Colonic mucosa (tissue), 4 donors: Measurements from ENCODE around the gene MYLK. TPM values are rescaled to one million over a fixed set of nuclear protein-coding genes. Genes with fewer than 3 reads are reported as not detected.

ENCODE experiments used
- DNase-seq: peaks from one replicate; pipeline ENCODE4 v3.0.0-alpha.2; 2020
- H3K27ac ChIP-seq: fragments of 200-600 bp; one replicate; pipeline ENCODE4 v1.8.0; 2021
- H3K27me3 ChIP-seq: fragments of 200-600 bp; one replicate; pipeline ENCODE4 v1.8.0; 2021
- H3K36me3 ChIP-seq: fragments of 200-600 bp; one replicate; pipeline ENCODE4 v1.8.0; 2021
- H3K4me1 ChIP-seq: fragments of 200-600 bp; one replicate; pipeline ENCODE4 v1.8.0; 2021; ENCODE audit warnings: mild to moderate bottlenecking
- H3K4me3 ChIP-seq: fragments of 200-600 bp; one replicate; pipeline ENCODE4 v1.8.0; 2021
- H3K9ac ChIP-seq, 2 donors: one replicate each; pipeline ENCODE4 v1.7.0; 2013; ENCODE audit warnings: control low read depth in 2 of 2, low read depth in 2 of 2, low read length in 2 of 2
- H3K9me3 ChIP-seq: fragments of 200-600 bp; one replicate; pipeline ENCODE4 v1.8.0; 2021
- CTCF ChIP-seq: fragments of 200-600 bp; IDR thresholded peaks from one replicate; pipeline ENCODE4 v1.8.0; 2022; ENCODE audit warnings: antibody characterized with exemption, mild to moderate bottlenecking
- intact Hi-C: fragments of 100-400 bp; cut with DNase I; formaldehyde crosslinking; loops from one replicate; pipeline ENCODE4 v1.14.1; 2022
- total RNA-seq, 2 donors: library from RNA; stranded (reverse); fragmentation: NEBNext Ultra II Directional in 1 of 2; extraction: Animal tissue kit (Norgen Biotek cat#: 25700) in 1 of 2; gene quantifications; one replicate each; pipeline ENCODE4 v1.2.1, GENCODE V29; 2021
- donor health status: healthy.
- donor health status: DM: no; HTN: no; CAD: no.
- donor health status: DM: no; HTN: no; CAD: no.

Gene MYLK
- total RNA-seq, 2 donors from 2014 or later: 58.8 to 267 TPM

GRCh38 chr3:123682302-123682701 is 201.8 kb downstream of the MYLK start:
- Histone ChIP-seq H3K4me3 (no peak overlapping the region), H3K27ac (no peak overlapping the region), H3K36me3 (no peaks in the 10 kb centered on the region), H3K4me1 (no peaks in the 10 kb centered on the region), H3K27me3 (no peaks in the 10 kb centered on the region), H3K9me3 (no peaks in the 10 kb centered on the region), H3K9ac (no peak overlapping the region)
- intact Hi-C loops: no loop called here
- TF ChIP-seq CTCF: no peak
- no peak for DNase-seq

- Histone ChIP-seq H3K4me1 (no peaks in the 10 kb centered on the region), H3K9me3 (no peaks in the 10 kb centered on the region), H3K9ac (no peak overlapping the region), H3K36me3 (no peaks in the 10 kb centered on the region), H3K4me3 (no peak overlapping the region), H3K27ac (no peak overlapping the region), H3K27me3 (no peaks in the 10 kb centered on the region)
- no peak for TF ChIP-seq CTCF
- DNase-seq: no peak
- intact Hi-C loops: no loop called here
Measured at GRCh38 chr3:123679712-123680386, 204.3 kb downstream of the MYLK start.

- Histone ChIP-seq H3K4me1 (no peaks in the 10 kb centered on the region), H3K4me3 (no peak overlapping the region), H3K36me3 (no peaks in the 10 kb centered on the region), H3K27me3 (no peaks in the 10 kb centered on the region), H3K27ac (no peak overlapping the region), H3K9ac (no peak overlapping the region), H3K9me3 (no peaks in the 10 kb centered on the region)
- no peak for TF ChIP-seq CTCF
- no peak for DNase-seq
- intact Hi-C loops: no loop called here
Measured at GRCh38 chr3:123678108-123678511, 206.0 kb downstream of the MYLK start.

GRCh38 chr3:123672429-123673146 is 211.5 kb downstream of the MYLK start:
- Histone ChIP-seq H3K4me1 (no peaks in the 10 kb centered on the region), H3K27ac (no peak overlapping the region), H3K9ac (no peak overlapping the region), H3K36me3 (no peaks in the 10 kb centered on the region), H3K9me3 (no peaks in the 10 kb centered on the region), H3K27me3 (no peaks in the 10 kb centered on the region), H3K4me3 (no peak overlapping the region)
- intact Hi-C loops: no loop called here
- TF ChIP-seq CTCF: no peak
- DNase-seq: no peak

- no peaks in the 10 kb centered on the region for H3K9me3 ChIP-seq
- no peak overlapping the region for H3K27ac ChIP-seq
- H3K4me1 ChIP-seq: no peaks in the 10 kb centered on the region
- no peak for DNase-seq
- H3K4me3 ChIP-seq: no peak overlapping the region
- no peaks in the 10 kb centered on the region for H3K27me3 ChIP-seq
- no peak for TF ChIP-seq CTCF
- intact Hi-C loops: no loop called here
- H3K9ac ChIP-seq: no peak overlapping the region
- no peaks in the 10 kb centered on the region for H3K36me3 ChIP-seq
Measured at GRCh38 chr3:123670743-123671142, 213.4 kb downstream of the MYLK start.
